ENCODE results near the gene FGFR2. TPM values are rescaled to one million over a fixed set of nuclear protein-coding genes. Genes with fewer than 3 reads are reported as not detected.

The FGFR2 gene
- total RNA-seq, 1 experiment from 2014 or later, result 135 TPM

DNA sequence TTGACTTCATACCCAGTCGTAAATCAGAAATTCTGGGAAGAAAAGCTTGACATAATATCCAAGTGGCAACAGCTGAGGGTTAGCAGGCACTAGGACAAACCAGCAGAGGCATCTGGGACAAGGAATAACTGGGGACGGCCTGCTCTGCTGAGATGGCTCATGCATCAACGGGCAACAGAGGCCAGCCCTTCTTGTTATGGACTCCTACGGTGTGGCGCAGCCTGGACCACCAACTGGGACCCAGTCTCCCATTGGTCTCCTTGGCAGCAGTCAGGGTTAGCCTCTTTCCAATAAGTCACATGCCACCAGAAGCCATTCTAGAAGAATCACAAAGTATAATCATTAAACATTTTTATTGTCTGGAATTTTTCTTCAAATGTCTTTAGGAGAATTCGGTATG, 15.0 kb downstream of the FGFR2 start:
- Histone ChIP-seq H3K56ac (ENCODE audit: insufficient read length, low read depth, low read length) (no peak overlapping the region), H3K79me2 (ENCODE audit: insufficient read depth, low read length) (peaks cover 41% of the 10 kb centered on the region; the same call in 1 of the 2 replicates), H2BK12ac (ENCODE audit: insufficient read length, low read depth, low read length) (no peak overlapping the region), H2AFZ (ENCODE audit: low read length) (no peak overlapping the region), H3T11ph (ENCODE audit: low read length) (no peak overlapping the region), H3K9ac (ENCODE audit: extremely low read depth, insufficient read length, low read length) (no peak overlapping the region), H3K18ac (ENCODE audit: insufficient read length, low read depth, low read length) (no peak overlapping the region), H3K4me2 (ENCODE audit: insufficient read depth, insufficient read length, low read length) (no peak overlapping the region), H2BK120ac (ENCODE audit: low read depth, low read length, poor library complexity, severe bottlenecking) (no peak overlapping the region), H3K27ac (ENCODE audit: insufficient read length, low read depth, low read length) (no peak overlapping the region), H3K23me2 (ENCODE audit: insufficient read length, low read depth, low read length, poor library complexity, severe bottlenecking) (no peaks in the 10 kb centered on the region), H2BK20ac (ENCODE audit: low read depth, low read length, poor library complexity, severe bottlenecking) (no peak overlapping the region), H3K79me1 (ENCODE audit: insufficient read depth, low read depth, low read length, poor library complexity, severe bottlenecking) (peaks cover 7% of the 10 kb centered on the region), H4K8ac (replicated peaks; ENCODE audit: insufficient read length, low read depth, low read length) (no peak overlapping the region), H2AK5ac (ENCODE audit: insufficient read length, low read length) (no peak overlapping the region), H2BK5ac (ENCODE audit: insufficient read length, low read length) (no peak overlapping the region), H4K91ac (ENCODE audit: insufficient read length, low read depth, low read length) (no peak overlapping the region), H3K9me3 (ENCODE audit: control insufficient read depth, low read depth, low read length) (no peaks in the 10 kb centered on the region), H4K20me1 (ENCODE audit: control insufficient read depth, insufficient read depth, insufficient read length) (peaks cover 3% of the 10 kb centered on the region), H3K4me1 (ENCODE audit: insufficient read depth, low read length) (peaks cover 10% of the 10 kb centered on the region; the same call in 1 of the 2 replicates), H4K5ac (ENCODE audit: insufficient read length, low read depth, low read length) (no peak overlapping the region), H3K14ac (ENCODE audit: insufficient read depth, low read length) (no peak overlapping the region), H3K4ac (ENCODE audit: low read depth, low read length) (no peak overlapping the region), H3K23ac (ENCODE audit: insufficient read length, low read depth, low read length) (no peak overlapping the region), H3K27me3 (ENCODE audit: insufficient read depth, low read length) (no peaks in the 10 kb centered on the region), H2BK15ac (ENCODE audit: low read depth, low read length) (no peak overlapping the region)
- H3K36me3 Mint-ChIP-seq (ENCODE audit: insufficient read depth in 1 of 3, low read depth in 3 of 3), result peaks cover 43 to 70% (median 56%) of the 10 kb centered on the region in 3 experiments
- no CpG with 5 or more reads among the region's 6 CpGs for WGBS (ENCODE audit: extremely low coverage, insufficient read length, low lambda C conversion rate)
- no peak for DNase-seq
- H3K27ac Mint-ChIP-seq, result peak overlapping the region; percentile 88 to 97 (median 91); a peak in 3 of 7 replicates
- TF ChIP-seq, protein P1, sequence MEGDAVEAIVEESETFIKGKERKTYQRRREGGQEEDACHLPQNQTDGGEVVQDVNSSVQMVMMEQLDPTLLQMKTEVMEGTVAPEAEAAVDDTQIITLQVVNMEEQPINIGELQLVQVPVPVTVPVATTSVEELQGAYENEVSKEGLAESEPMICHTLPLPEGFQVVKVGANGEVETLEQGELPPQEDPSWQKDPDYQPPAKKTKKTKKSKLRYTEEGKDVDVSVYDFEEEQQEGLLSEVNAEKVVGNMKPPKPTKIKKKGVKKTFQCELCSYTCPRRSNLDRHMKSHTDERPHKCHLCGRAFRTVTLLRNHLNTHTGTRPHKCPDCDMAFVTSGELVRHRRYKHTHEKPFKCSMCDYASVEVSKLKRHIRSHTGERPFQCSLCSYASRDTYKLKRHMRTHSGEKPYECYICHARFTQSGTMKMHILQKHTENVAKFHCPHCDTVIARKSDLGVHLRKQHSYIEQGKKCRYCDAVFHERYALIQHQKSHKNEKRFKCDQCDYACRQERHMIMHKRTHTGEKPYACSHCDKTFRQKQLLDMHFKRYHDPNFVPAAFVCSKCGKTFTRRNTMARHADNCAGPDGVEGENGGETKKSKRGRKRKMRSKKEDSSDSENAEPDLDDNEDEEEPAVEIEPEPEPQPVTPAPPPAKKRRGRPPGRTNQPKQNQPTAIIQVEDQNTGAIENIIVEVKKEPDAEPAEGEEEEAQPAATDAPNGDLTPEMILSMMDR (conservative IDR thresholded peaks at IDR 0.05), result no peak
- peaks cover 82 to 87% of the 10 kb centered on the region in 2 experiments for H3K4me1 Mint-ChIP-seq
- H3K4me3 Mint-ChIP-seq, result no peak overlapping the region
- peaks cover 0 to 4% of the 10 kb centered on the region in 2 experiments; a peak in 2 of 5 replicates for H3K9me3 Mint-ChIP-seq
- H3K27me3 Mint-ChIP-seq (ENCODE audit: low read depth), result no peaks in the 10 kb centered on the region

Data from H9 (cell line).